K562 (cell line): ENCODE measurements around the gene PCNX3. TPM values are rescaled to one million over a fixed set of nuclear protein-coding genes. Genes with fewer than 3 reads are reported as not detected.

Experiments
- BDP1 ChIP-seq: IDR thresholded peaks from 3 replicates; pipeline ENCODE4 v1.6.1; 2011; ENCODE audit not compliant: insufficient read length, insufficient read depth
- CBX3 ChIP-seq, 2 experiments: IDR thresholded peaks; 1 replicate in 1 of 2; 2 replicates in 1 of 2; pipeline ENCODE4 v1.6.1; 2012; ENCODE audit warnings: inconsistent platforms in 2 of 2, low read length in 2 of 2, borderline replicate concordance in 1 of 2, control low read depth in 1 of 2
- CREB5 ChIP-seq: fragments of 250-450 bp; sonication (Bioruptor Pico); IDR thresholded peaks from 2 replicates; pipeline ENCODE4 v1.5.0; 2020; ENCODE audit warnings: mild to moderate bottlenecking
- DMBX1 ChIP-seq: fragments of 250-450 bp; sonication (Bioruptor Pico); IDR thresholded peaks from 2 replicates; pipeline ENCODE4 v1.8.0; 2022; ENCODE audit warnings: inconsistent platforms, mild to moderate bottlenecking, moderate library complexity, borderline replicate concordance
- HCFC1 ChIP-seq: IDR thresholded peaks from 2 replicates; pipeline ENCODE4 v1.6.1; 2012; ENCODE audit warnings: low read depth, low read length, improper control_type of control experiment
- HDAC2 ChIP-seq: fragments of 450-650 bp; IDR thresholded peaks from 2 replicates; pipeline ENCODE4 v1.6.1; 2016; ENCODE audit warnings: mild to moderate bottlenecking
- HMG20B ChIP-seq: fragments of 250-450 bp; sonication (Bioruptor Pico); IDR thresholded peaks from 2 replicates; pipeline ENCODE4 v1.5.0; 2021; ENCODE audit warnings: mild to moderate bottlenecking
- HNRNPLL ChIP-seq: fragments of 200-400 bp; formaldehyde crosslinking; IDR thresholded peaks from 2 replicates; pipeline ENCODE4 v1.6.1; 2017; ENCODE audit warnings: low read length, low read depth, mild to moderate bottlenecking; ENCODE audit not compliant: poor library complexity, severe bottlenecking
- MNT ChIP-seq, 2 experiments: fragments of 450-650 bp; conservative IDR thresholded peaks; 2 replicates each; pipeline ENCODE4 v1.6.1; 2017; ENCODE audit warnings: mild to moderate bottlenecking in 2 of 2, moderate library complexity in 2 of 2
- NRF1 ChIP-seq, 2 experiments: fragments of 450-650 bp; IDR thresholded peaks in 1 of 2; conservative IDR thresholded peaks in 1 of 2; 2 replicates each; pipeline ENCODE4 v1.6.1; 2014; ENCODE audit warnings: mild to moderate bottlenecking in 2 of 2
- POLR2G ChIP-seq: fragments of 200-400 bp; formaldehyde crosslinking; IDR thresholded peaks from 2 replicates; pipeline ENCODE4 v1.6.1; 2017; ENCODE audit warnings: low read depth, mild to moderate bottlenecking, antibody characterized with exemption, low read length, moderate library complexity
- PRDM10 ChIP-seq: fragments of 450-650 bp; IDR thresholded peaks from 2 replicates; pipeline ENCODE4 v1.6.1; 2018; ENCODE audit not compliant: partially characterized antibody
- SIN3A ChIP-seq, 2 experiments: fragments of 150-350 bp in 1 of 2; IDR thresholded peaks; 2 replicates each; pipeline ENCODE4 v1.6.1; 2011 to 2016; ENCODE audit warnings: borderline replicate concordance in 2 of 2, low read depth in 2 of 2, low read length in 2 of 2, mild to moderate bottlenecking in 2 of 2, moderate library complexity in 2 of 2; ENCODE audit not compliant: control insufficient read depth in 1 of 2
- TAF1 ChIP-seq: IDR thresholded peaks from 2 replicates; pipeline ENCODE4 v1.6.1; 2011; ENCODE audit warnings: mild to moderate bottlenecking, low read length, moderate library complexity; ENCODE audit not compliant: insufficient read depth, control insufficient read depth, severe bottlenecking; ENCODE audit errors: extremely low read depth
- TRIM24 ChIP-seq, 2 experiments: fragments of 450-650 bp; IDR thresholded peaks; 2 replicates each; pipeline ENCODE4 v1.6.1; 2016
- TRIM25 ChIP-seq: fragments of 450-650 bp; IDR thresholded peaks from 2 replicates; pipeline ENCODE4 v1.7.0; 2016; ENCODE audit warnings: borderline replicate concordance
- ZFX ChIP-seq: sonication (generic); formaldehyde crosslinking; IDR thresholded peaks from 2 replicates; pipeline ENCODE4 v1.8.0; 2022; ENCODE audit warnings: mild to moderate bottlenecking, missing genetic modification reagents, moderate library complexity
- ZNF830 ChIP-seq: fragments of 250-450 bp; sonication (Bioruptor Pico); IDR thresholded peaks from 2 replicates; pipeline ENCODE4 v1.5.0; 2021; ENCODE audit warnings: mild to moderate bottlenecking
- polyA plus RNA-seq, 8 experiments: library from polyadenylated mRNA; depleted of rRNA in 4 of 8; stranded (reverse) in 5 of 8; unstranded in 3 of 8; fragments of >200 nt; fragmentation: Nextera tagmentation in 2 of 8; fragmentation: Illumina TruSeq in 1 of 8; extraction: Ambion mirVana in 2 of 8; extraction: Trizol in 1 of 8; gene quantifications; 2 replicates each; pipeline versions ENCODE4 v1.2.1 to v1.2.3, GENCODE V29; 2011 to 2014; ENCODE audit warnings: inconsistent platforms in 1 of 8, missing spikeins in 1 of 8
- total RNA-seq, 7 experiments: library from RNA; depleted of rRNA in 6 of 7; stranded (reverse); fragments of >200 nt in 6 of 7; fragmentation: Illumina TruSeq in 2 of 7; extraction: Trizol in 2 of 7; gene quantifications; 2 replicates each; pipeline versions ENCODE4 v1.2.1 to v1.2.3, GENCODE V29; 2011 to 2021; ENCODE audit warnings: low replicate concordance in 1 of 7

The PCNX3 gene
- total and polyA plus RNA-seq, 9 of the 15 experiments (the other 6 are each of a cell fraction or from before 2014, with no cell fraction given) = 0.11 to 47.8 (median 12.8) TPM

- TF ChIP-seq TRIM25 = 0 out of 2 replicates have a peak, but pooled peaks have one; percentile 78
- no peak for TF ChIP-seq BDP1
- TF ChIP-seq ZNF830 (CRISPR knock-in tag) = 0 out of 2 replicates have a peak, but pooled peaks have one; percentile 73
- peak; percentile 44 to 63; a peak in 3 of 4 replicates for TF ChIP-seq SIN3A (IDR thresholded peaks at IDR 0.05; ENCODE audit: borderline replicate concordance in 2 of 2, control insufficient read depth in 1 of 2, low read depth in 2 of 2, low read length in 2 of 2)
- TF ChIP-seq DMBX1 = 0 out of 2 replicates have a peak, but pooled peaks have one; percentile 18
- TF ChIP-seq ZFX (CRISPR knock-in tag) = peak; percentile 60; the same call in 1 of the 2 replicates
- TF ChIP-seq NRF1 (conservative IDR thresholded peaks at IDR 0.05 in 1 of 2, IDR thresholded peaks at IDR 0.05 in 1 of 2) = peak; percentile 81 to 83
- no peak for TF ChIP-seq CREB5
- TF ChIP-seq MNT (conservative IDR thresholded peaks at IDR 0.05) = peak in 1 of 2 experiments; percentile 64; a peak in 2 of 4 replicates
- peak; percentile 64 for TF ChIP-seq HNRNPLL
- TF ChIP-seq CBX3 (IDR thresholded peaks at IDR 0.05; ENCODE audit: borderline replicate concordance in 1 of 2, low read length in 2 of 2) = peak in 1 of 2 experiments; percentile 24; a peak in 1 of 3 replicates
- no peak; the same call in 1 of the 2 replicates for TF ChIP-seq HDAC2
- no peak for TF ChIP-seq TRIM24 (IDR thresholded peaks at IDR 0.05)
- TF ChIP-seq TAF1 = peak; percentile 55
- TF ChIP-seq HCFC1 = peak; percentile 36; the same call in 1 of the 2 replicates
- peak; percentile 76 for TF ChIP-seq PRDM10
- TF ChIP-seq HMG20B (CRISPR knock-in tag) = 0 out of 2 replicates have a peak, but pooled peaks have one; percentile 68
- peak; percentile 82 for TF ChIP-seq POLR2G
These were observed 22.3 kb downstream of the PCNX3 start, which contains the start of gene SIPA1 (continued) for GRCh38 chr11:65637794-65638419.
